Fibroblast of skin of left quadriceps (primary cell): ENCODE data around the gene LRIT3.

ENCODE experiments used
- DNase-seq, 2 experiments: peaks; one replicate each; pipeline ENCODE4 v3.0.0-alpha.2; 2013; ENCODE audit warnings: low read depth in 2 of 2

The LRIT3 gene

DNA sequence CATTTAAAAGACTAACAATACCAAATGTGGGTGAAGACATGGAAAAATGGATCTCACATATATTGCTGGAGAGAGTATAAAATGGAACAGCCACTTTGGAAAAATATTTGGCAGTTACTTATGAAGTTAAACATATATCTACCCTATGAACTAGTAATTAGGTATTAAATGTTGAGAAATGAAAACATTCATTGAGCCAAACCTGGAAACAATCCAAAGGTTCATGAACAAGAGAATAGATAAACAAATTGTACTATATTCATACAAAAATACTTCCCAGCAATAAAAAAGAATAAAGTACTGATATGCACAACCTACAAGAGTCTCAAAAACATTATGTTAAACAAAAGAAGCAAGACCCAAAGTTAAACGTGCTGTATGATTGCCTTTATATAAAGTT is 60.8 kb downstream of the LRIT3 start:
- DNase-seq, result no peak

DNA sequence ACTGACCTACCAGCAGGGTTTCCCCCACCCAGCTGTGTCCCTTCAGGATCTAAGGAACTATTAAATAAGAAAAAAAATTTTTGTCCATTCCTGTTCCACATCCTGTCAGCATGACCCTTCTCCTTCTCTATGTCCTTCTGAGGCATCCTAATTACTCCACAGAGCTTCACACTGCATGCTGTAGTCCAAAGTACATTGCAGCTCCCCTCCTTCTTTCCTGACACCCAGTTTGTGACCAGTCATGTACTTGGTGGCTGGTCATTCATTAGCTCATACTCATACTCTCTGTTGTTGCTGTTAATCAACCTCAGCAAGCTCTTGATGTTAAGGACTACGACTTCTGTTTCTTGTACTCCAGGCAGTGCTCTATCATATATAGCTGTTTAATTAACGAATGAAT is 62.3 kb downstream of the LRIT3 start:
- no peak for DNase-seq

DNA sequence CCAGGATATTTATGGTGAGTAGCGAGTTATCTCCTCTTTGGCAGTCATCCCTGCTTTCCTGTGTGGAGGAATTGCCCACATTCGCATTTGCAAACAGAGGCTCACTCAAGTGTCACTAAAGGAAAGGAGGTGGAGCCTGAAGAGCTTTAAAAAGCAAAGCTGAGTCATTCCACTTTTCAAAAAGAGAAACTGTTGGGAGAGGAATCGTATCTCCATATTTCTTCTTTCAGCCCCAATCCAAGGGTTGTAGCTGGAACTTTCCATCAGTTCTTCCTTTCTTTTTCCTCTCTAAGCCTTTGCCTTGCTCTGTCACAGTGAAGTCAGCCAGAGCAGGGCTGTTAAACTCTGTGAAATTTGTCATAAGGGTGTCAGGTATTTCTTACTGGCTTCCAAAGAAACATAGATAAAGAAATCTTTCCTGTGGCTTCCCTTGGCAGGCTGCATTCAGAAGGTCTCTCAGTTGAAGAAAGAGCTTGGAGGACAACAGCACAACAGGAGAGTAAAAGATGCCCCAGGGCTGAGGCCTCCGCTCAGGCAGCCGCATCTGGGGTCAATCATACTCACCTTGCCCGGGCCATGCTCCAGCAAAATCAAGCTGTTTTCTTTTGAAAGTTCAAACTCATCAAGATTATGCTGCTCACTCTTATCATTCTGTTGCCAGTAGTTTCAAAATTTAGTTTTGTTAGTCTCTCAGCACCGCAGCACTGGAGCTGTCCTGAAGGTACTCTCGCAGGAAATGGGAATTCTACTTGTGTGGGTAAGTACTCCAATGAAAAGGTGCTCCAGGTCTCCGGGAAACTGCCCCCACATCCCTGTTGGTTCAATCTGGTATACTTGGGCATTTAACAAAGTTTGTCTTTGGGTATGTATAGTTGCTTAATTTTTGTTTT is 65.0 kb downstream of the LRIT3 start, which contains the start of gene EGF:
TSS of gene EGF (plus strand) at position 178 of the 890 bp plus-strand sequence. CDS start at position 631, 453 bp downstream.
- peak; percentile 12 to 24 for DNase-seq

DNA sequence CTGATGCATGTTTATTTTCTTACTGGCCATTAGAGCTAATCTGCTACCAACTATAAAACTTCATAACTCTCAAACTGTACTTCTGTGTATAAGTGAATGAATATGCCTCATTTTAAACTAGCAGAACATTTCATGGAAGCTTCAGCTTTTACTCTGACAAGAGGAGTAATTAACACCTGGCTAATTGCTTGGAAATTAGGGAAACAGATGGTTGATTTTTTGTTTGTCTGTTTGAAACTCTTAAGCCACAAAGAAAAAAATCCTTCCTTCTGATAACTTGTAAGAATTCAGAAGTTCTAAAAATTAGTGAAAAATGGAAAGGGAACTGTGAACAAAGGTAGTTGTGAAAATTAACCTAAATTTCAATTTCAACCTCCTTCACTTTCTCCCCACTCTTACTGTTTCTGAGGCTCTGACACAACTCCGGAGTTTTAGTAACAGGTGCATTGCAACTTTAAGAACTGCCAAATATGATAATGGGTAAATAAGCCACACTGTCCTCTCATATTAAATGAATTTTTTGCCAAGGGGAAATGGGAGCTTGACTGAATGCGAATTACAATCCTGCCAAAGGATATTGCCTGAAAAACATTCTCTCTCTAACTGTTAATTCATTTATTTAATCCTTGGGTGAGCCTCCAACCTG is 65.8 kb downstream of the LRIT3 start:
- DNase-seq, result no peak

DNA sequence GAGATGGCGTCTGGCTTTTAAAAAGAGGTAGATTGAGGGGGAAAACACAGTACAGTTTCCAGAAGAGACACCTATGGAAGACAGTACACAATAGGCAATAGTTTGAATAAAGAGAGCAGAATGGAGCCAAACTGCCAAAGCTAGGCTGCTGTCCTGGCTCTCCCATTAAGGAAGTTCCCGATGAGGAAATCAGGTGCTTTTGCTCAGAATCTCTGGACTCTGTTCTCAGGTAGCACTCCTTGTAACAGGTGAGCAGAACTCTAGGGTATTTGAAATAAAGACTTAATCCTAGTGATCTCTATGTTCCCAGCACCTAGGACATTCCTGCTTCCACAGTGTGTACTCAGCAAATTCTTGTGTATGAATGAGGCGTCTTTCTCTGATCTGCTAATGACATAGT is 66.4 kb downstream of the LRIT3 start:
- no peak for DNase-seq

DNA sequence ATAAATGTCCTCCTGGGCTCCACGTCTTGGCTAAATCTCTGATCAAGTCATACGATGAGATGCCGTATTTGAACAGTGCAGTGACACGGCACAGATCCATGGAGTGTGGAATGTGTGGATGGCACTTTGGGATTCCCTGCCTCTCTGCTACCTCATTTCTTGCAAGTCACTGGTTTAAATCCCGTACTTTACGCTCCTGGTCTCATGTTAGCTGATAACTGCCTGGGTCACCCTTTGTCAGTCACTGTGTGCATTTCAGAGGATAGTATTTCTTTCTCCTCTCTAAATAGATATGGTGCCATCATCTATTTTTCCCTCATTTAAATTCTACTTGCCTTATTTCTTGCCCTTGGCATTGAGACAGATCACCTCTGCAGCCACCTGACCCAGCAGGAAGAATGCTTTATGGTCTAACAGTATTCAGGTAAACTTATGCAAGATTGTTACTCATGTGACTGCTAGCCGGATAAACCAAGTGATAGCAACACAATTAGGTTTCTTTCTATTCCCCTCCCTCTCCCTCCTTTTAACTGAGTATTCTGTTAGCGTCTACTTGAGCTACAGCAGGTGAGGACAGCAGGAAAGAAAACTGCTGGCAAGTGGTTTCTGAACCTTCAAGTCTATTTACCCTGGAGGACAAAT is 67.6 kb downstream of the LRIT3 start:
- no peak for DNase-seq

DNA sequence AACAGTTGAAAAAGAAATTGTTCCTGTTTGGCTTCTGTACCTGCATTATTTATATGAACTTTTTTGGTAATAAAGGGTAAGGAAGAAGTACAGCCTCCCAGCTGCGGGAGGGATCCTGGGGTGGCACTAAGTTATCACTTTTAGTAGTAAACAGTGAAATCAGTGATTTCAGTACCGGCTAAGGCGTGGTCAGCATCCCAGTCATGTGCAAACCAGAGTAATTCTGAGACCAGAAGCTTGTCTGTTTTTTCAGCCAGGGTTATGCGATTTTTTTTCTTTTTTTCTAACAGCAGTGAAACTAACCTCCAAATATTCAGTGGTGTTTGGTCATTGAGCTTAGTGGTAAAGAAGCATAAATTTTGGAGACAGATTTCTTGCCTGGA is 68.1 kb downstream of the LRIT3 start:
- no peak for DNase-seq

DNA sequence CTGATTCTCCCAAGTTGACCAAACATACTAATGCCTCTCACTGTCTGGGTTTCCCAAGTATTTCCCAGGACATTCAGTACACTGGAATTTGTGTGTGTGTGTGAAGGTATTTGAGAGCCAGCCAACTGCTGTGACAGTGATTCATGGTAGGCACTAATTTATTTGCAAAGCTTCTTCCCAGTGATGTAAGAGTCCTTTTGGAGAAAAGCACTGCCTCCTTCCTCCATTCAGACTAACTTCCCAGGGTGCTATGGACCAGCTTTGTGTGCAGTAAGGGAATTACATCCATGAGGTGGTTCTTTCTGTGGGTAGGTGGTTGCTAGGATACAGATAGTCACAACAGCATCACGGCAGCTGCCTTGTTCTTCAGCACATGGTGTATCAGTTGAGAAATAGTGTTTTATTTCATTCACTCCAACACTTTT is 73.5 kb downstream of the LRIT3 start:
- peak; percentile 90 for DNase-seq
